HepG2 (cell line): Measurements from ENCODE around the gene LRRN4.

ENCODE experiments used
- BRD4 ChIP-seq: sonication (generic); formaldehyde crosslinking; IDR thresholded peaks from 2 replicates; pipeline ENCODE4 v1.4.0; 2020; ENCODE audit warnings: missing genetic modification reagents
- PHF5A ChIP-seq: IDR thresholded peaks from one replicate; pipeline ENCODE4 v1.6.1; 2018; ENCODE audit warnings: low read depth, missing genetic modification reagents; ENCODE audit not compliant: unreplicated experiment
- SOX6 ChIP-seq, 2 experiments: fragments of 450-650 bp in 1 of 2; sonication (generic) in 1 of 2; formaldehyde crosslinking in 1 of 2; IDR thresholded peaks; 2 replicates each; pipeline versions ENCODE4 v1.4.0 to v1.6.1; 2017 to 2020; ENCODE audit warnings: antibody characterized with exemption in 1 of 2, mild to moderate bottlenecking in 1 of 2, missing genetic modification reagents in 1 of 2

DNA sequence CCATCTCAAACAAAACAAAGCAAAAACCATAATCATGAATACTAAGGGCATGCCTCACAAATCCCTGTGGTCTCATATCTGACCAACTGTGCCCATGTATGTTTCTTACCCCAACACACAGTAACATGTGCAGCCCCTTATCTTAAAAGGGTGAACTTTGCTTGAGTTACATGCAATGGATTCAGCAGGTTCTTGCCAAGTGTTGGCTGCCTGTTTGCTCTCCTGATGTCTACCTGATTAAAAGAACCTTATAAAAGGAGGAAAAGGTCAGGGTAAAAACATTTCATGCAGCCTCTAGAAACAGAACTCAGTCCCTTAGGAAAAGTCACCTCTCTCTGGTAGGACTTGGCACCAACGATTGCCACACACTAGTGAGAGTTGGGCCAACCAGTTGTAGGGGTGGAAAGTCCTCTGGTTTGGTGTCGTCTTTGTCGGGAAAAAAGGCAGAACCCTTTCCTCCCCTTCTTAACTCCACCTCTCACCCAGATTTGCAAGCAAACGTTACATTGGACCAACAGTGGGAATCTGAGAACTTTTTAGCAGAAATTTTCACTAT, 14.0 kb upstream of the LRRN4 start:
- TF ChIP-seq PHF5A = no peak
- no peak for TF ChIP-seq BRD4 (CRISPR knock-in tag)
- no peak for TF ChIP-seq SOX6 (IDR thresholded peaks at IDR 0.05)
- no peak for TF ChIP-seq SOX6 (CRISPR knock-in tag; IDR thresholded peaks at IDR 0.05)
